ENCODE data around the gene GNG12. TPM values are rescaled to one million over a fixed set of nuclear protein-coding genes. Genes with fewer than 3 reads are reported as not detected.

The GNG12 gene
- total and polyA plus RNA-seq, 11 donors: 7.7 to 80.2 (median 44.6) TPM

DNA sequence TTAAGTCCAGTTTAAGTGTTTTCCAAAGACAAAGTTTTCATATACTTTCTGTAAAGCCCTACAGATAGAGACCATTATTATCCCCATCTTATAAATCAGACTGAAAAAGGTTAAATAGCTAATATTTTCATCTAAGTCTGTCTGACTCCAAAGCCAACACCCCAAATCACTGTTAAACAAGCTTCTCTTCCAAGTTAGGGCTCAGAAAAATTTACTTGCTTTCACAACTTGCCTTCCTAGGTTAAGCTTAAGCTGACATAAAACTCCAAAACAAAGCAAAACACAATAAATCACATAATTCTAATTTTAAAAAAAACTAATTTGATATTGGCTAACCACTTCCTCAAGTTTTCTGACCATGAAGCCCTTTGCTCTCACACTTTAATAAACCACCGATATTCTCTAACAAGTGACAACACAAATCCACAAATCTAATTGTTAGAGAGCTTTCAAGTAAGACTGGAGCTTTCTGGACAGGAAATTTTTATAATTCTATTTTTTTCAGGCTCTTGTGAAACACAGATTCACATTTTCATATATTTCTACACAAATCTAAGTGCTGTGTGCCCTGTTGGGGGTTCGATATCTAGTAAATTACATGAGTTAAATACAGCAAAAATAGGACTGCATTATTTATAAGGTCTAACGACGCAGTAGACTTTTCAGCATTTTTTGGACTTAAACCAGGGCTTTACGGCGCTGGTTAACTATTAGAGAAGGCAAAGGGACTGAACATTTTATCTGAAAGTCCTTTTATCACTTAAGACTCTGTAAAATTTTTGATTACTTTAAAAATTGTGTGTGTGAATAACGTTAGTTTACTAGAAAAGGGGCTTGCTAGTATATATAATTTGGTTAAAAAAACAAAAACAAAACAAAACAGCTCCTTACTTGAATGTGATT, 2.1 kb downstream of the GNG12 start:
- no peak for DNase-seq
- TF ChIP-seq POLR2A (IDR thresholded peaks at IDR 0.05): no peak
- TF ChIP-seq, protein P1, sequence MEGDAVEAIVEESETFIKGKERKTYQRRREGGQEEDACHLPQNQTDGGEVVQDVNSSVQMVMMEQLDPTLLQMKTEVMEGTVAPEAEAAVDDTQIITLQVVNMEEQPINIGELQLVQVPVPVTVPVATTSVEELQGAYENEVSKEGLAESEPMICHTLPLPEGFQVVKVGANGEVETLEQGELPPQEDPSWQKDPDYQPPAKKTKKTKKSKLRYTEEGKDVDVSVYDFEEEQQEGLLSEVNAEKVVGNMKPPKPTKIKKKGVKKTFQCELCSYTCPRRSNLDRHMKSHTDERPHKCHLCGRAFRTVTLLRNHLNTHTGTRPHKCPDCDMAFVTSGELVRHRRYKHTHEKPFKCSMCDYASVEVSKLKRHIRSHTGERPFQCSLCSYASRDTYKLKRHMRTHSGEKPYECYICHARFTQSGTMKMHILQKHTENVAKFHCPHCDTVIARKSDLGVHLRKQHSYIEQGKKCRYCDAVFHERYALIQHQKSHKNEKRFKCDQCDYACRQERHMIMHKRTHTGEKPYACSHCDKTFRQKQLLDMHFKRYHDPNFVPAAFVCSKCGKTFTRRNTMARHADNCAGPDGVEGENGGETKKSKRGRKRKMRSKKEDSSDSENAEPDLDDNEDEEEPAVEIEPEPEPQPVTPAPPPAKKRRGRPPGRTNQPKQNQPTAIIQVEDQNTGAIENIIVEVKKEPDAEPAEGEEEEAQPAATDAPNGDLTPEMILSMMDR (IDR thresholded peaks at IDR 0.05): no peak
- peaks cover 0 to 26% (median 5%) of the 10 kb centered on the region in 12 donors for H3K4me1 ChIP-seq
- intact Hi-C loops (cut with DNase I): loop anchor here in 8 of 10 donors (2.0 to 10.0 kb wide), 8 partner anchors 64 to 384 kb away; partner anchors contain the start of gene GADD45A (in 4 of the 8)
- H3K27ac ChIP-seq: peak overlapping the region; percentile 37 to 86 (median 82)
- H3K36me3 ChIP-seq: peaks cover 0 to 3% (median 0%) of the 10 kb centered on the region in 9 donors
- peak overlapping the region; percentile 66 to 93 (median 86) for H3K4me3 ChIP-seq
- WGBS, 4 donors: 28 to 36% (median 32%) methylated on average over 7 of the region's 7 CpGs
- H3K9me3 ChIP-seq: no peaks in the 10 kb centered on the region
- ATAC-seq: no peak
- peaks cover 0 to 44% (median 0%) of the 10 kb centered on the region in 9 donors for H3K27me3 ChIP-seq

DNA sequence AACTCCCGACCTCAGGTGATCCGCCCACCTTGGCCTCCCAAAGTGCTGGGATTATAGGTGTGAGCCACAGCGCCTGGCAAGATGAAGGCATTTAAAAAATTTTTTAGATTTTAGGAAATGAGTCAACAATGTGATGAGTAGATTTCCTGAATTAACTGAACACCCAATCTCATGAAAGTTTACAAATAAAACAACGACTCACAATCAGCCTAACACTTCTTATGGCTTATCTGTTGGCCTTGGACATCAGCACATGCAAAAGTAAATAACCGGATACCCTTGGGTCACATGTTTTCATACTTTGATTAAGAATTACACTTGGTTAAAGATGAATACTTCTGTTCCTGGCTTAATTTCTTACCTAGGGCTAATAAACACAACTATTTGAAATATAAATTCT, 3.0 kb downstream of the GNG12 start:
- no peak for TF ChIP-seq POLR2A (IDR thresholded peaks at IDR 0.05)
- TF ChIP-seq, protein P1 (IDR thresholded peaks at IDR 0.05): no peak
- DNase-seq (no peak), ATAC-seq (no peak)
- intact Hi-C loops (cut with DNase I): loop anchor here in 8 of 10 donors (2.0 to 10.0 kb wide), 8 partner anchors 63 to 385 kb away; partner anchors contain the start of gene GADD45A (in 4 of the 8)
- no peak overlapping the region for H3K27ac ChIP-seq
- H3K36me3 ChIP-seq: peaks cover 0 to 3% (median 0%) of the 10 kb centered on the region in 9 donors
- H3K27me3 ChIP-seq: peaks cover 0 to 38% (median 0%) of the 10 kb centered on the region in 9 donors
- H3K4me1 ChIP-seq: peaks cover 0 to 26% (median 5%) of the 10 kb centered on the region in 12 donors
- peak overlapping the region in 3 of 12 donors; percentile 87 to 93 (median 90) for H3K4me3 ChIP-seq
- no peaks in the 10 kb centered on the region for H3K9me3 ChIP-seq
- WGBS, 4 donors: 57 to 61% (median 59%) methylated on average over 5 of the region's 5 CpGs

DNA sequence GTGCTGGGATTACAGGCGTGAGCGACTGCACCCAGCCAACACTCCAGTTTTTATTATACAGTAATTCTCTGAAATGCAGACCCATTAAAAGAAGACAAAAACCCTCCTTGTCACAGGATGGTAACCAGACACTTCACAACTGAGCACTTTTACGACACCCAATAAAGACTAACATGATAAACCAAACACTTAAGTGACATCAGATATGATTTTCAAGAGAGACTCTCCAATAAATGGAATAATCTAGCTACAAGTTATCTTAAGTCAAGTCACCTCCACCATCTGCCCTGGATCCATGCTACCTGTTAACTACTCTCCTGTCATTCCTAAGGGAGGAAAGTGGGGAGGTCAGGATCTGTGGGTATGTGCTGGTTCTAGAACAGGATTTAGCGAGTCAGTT, 5.6 kb downstream of the GNG12 start:
- peaks cover 0 to 18% (median 0%) of the 10 kb centered on the region in 9 donors for H3K27me3 ChIP-seq
- no peak overlapping the region for H3K27ac ChIP-seq
- no peak overlapping the region for H3K4me3 ChIP-seq
- no peak for DNase-seq
- peaks cover 0 to 3% (median 0%) of the 10 kb centered on the region in 9 donors for H3K36me3 ChIP-seq
- ATAC-seq: no peak
- TF ChIP-seq POLR2A (IDR thresholded peaks at IDR 0.05): no peak
- H3K9me3 ChIP-seq: no peaks in the 10 kb centered on the region
- intact Hi-C loops (cut with DNase I): no loop called here
- 91 to 97% (median 96%) methylated on average over 4 of the region's 4 CpGs for WGBS, 4 donors
- H3K4me1 ChIP-seq: peaks cover 0 to 26% (median 8%) of the 10 kb centered on the region in 12 donors

DNA sequence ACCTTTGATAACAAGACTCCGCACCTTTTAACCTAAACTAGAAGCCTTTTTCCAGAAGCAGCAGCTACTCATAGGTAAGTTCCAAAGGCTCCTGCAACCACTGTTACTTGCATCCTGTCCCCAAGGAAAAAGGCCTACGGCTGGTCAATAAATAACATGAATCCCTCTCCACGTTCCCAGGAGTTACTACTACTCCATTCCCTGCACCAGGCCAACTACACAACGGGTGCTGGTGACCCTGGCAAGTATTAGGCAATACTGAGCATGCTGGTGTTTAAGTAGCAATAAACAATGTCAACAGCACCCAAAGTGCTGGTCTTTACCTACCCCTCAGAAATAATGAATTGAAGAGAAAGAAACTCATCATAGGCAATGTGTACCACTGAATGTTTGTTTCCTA, 7.7 kb downstream of the GNG12 start:
- H3K27ac ChIP-seq: no peak overlapping the region
- ATAC-seq: no peak

More for the DNA sequence above, 7.7 kb downstream of the GNG12 start:
- WGBS, 4 donors: 86 to 92% (median 87%) methylated on average over 4 of the region's 4 CpGs
- no peaks in the 10 kb centered on the region for H3K9me3 ChIP-seq
- no peak overlapping the region for H3K4me3 ChIP-seq
- H3K27me3 ChIP-seq: peaks cover 0 to under 1% (median 0%) of the 10 kb centered on the region in 9 donors
- peaks cover 0 to 24% (median 4%) of the 10 kb centered on the region in 12 donors for H3K4me1 ChIP-seq
- no peak for DNase-seq
- intact Hi-C loops (cut with DNase I): no loop called here
- H3K36me3 ChIP-seq: peaks cover 0 to 3% (median 0%) of the 10 kb centered on the region in 9 donors
- TF ChIP-seq POLR2A (IDR thresholded peaks at IDR 0.05): no peak
- TF ChIP-seq, protein P1 (IDR thresholded peaks at IDR 0.05): no peak

Measured in heart left ventricle (tissue), 16 donors.